NCI-H2107 treated with DMSO at 0.1 percent for 48 hours (cell line): ENCODE results near the gene SPRR1A.
"Not testable (repeated sequence)": the region's sequence is repeated elsewhere in the genome, so short reads cannot be mapped to it uniquely, and the experiment has no call there.

Experiments
- DNase-seq: peaks from one replicate; lab custom pipeline; 2025; ENCODE audit not compliant: unreplicated experiment; lab: John Stamatoyannopoulos, UW

The SPRR1A gene

DNA sequence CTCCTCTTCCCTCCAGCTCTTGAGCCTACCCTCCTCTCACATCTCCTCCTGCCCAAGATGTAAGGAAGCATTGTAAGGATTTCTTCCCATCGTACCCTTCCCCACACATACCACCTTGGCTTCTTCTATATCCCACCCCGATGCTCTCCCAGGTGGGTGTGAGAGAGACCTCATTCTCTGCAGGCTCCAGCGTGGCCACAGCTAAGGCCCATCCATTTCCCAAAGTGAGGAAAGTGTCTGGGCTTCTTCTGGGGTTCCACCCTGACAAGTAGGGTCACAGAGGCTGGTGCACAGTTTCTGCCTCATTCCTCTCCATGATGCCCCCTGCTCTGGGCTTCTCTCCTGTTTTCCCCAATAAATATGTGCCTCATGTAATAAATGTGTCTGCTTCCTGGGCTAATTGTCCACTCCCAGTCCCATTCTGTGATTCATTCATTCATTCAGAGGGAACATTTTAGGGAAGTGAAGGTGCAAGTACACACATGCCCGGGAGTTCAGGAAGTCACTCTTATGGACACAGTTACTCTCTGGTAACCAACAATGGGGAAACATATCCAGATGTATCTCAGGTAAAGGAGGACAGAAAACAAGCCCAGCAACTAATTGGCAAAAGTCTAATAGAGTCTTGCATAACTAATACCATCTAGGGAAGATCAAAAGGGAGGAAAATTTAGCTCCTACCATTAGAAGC is 11.5 kb upstream of the SPRR1A start:
- DNase-seq = no peak

- no peak for DNase-seq
Measured at GRCh38 chr1:152976688-152977087, 7.2 kb upstream of the SPRR1A start.

DNA sequence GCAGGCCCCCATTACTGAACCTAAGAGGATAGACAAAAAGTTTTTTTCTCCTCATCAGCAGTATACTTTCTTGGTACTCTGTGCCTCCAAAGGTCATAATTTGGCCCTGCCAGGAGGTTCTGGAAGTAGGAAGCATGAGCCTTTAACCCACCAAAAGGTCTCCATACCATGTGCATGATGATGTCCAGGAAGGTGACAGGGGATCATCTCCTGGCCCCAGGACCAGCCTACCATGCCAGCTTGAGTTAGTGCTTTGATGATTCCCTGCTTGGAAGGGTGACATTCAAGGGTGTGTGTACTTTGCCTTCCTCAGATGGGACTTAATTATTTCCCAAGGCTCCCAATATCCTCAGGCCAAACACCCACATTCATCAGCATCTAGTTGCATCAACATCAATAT is 6.3 kb upstream of the SPRR1A start:
- DNase-seq = no peak

DNA sequence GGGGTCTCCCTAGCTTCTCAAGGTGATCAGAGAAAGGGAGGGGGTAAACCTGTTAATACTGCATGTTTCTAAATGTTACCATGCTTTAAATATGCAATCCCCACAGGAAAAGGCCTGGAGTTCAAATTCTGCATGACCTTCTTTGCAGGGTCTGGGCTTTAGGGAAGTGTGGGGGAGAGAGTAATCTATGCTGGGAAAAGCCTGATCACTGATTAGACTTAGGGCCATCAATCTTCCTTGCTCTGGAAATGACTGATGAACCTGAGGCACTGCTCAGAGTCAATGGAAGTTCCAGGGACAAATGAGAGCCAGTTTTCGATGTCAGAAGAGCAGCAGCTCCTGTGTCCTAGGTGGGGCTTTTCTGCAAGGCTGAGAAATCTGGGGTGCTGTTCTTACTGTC is 3.2 kb upstream of the SPRR1A start:
- DNase-seq = no peak

DNA sequence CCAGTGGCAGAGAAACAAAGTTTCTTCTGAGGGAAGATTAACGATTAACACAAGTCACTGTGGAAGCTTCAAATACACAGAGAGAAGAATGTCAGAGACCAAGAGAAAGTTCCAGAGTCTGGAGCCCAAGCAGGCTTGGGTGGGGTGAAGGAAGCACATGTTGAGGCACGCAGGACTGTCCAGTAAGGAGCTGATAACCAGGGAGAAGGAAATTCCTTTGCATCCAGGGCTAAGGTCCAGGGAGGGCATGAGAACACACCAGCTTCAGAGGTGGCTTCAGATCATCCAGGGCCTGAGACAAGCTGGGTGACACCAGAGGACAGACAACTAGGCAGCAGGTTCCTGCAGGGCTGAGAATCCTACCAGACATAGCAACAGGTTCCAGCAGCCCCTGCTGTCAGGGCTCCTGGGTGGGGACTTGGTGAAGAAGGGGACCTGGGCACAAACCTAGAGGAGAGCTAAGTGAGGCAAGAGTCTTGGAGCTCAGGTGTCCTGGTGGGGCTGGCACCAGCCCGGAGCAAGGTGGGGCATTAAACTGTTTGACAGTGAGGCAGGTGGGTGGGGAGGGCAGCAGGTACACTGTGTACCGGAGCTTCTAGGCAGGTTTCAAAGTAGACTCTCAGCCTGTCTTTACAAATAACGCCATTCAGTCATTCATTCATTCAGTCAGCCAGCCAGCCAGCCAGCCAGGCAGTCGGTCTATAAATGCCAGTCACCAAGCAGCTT is 2.6 kb upstream of the SPRR1A start:
- DNase-seq = no peak

- DNase-seq = no peak
Measured at GRCh38 chr1:152982076-152982475, 1.8 kb upstream of the SPRR1A start.

DNA sequence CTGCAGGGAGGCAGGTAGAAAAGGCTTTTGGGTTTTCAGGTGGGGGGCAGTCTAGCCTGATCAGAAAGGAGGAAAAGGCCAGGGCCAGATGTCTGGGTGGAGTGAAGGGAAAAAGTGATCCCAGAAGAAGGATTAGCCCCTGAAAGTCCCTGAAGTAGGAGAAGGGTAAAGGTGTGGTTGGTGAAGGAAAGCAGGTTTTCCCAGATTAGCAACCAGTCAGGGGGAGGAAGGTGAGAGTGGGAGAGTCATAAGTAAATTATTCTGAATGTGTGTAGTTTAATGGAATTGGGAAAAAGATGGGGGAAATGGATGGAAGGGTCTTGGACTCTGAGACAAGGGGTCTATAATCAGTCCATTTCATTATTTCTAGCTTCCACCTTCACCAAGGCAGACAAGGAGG is 647 bp upstream of the SPRR1A start:
- DNase-seq = no peak

GRCh38 chr1:152986578-152986977 is 2.7 kb downstream of the SPRR1A start:
- DNase-seq = no peak

GRCh38 chr1:152993186-152993585 is 9.3 kb downstream of the SPRR1A start:
- no peak for DNase-seq

GRCh38 chr1:152995842-152996241 is 12.0 kb downstream of the SPRR1A start:
- no peak for DNase-seq

- peak; percentile 5 for DNase-seq
Measured at GRCh38 chr1:152996633-152997400, 12.9 kb downstream of the SPRR1A start.

DNA sequence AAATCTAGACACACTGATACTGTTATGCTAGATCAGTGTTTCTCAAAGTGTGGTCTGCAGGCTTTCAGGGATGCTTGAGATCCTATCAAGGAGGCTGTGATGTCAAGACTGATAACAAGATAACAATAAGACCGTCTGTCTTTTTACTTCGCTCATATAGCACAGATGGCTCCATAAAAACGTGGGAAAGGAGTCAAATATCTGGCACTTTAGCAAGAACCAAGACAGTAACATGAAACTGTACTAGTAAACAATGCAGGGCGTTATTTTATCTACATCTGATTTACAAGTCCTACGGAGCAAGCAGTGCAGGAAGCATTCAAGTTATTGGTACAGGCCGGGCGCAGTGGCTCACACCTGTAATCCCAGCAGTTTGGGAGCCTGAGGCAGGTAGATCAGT is 14.0 kb downstream of the SPRR1A start:
- DNase-seq = peak; percentile 73

GRCh38 chr1:152998476-152998875 is 14.6 kb downstream of the SPRR1A start:
- no peak for DNase-seq

GRCh38 chr1:152999818-153000217 is 15.9 kb downstream of the SPRR1A start:
- DNase-seq = no peak

GRCh38 chr1:153000294-153000693 is 16.4 kb downstream of the SPRR1A start:
- DNase-seq = no peak

DNA sequence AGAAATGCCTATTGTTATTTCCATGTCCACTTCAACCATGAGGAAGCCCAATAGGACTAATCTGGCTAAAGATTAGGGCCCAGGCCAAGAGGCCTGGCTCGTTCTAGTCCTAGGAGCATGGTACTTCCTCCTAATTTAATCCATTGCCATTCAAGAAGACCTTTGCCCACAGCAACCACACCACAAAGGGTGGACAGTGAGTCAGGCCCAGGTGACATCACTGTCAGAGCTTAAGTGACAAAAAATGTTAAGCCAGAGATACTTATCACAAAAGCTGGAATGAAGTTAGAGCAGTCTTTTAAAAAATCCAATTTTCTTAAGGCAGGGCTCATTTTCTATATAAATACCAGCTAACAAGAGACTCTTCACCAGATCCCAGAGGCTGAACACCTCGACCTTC is 17.5 kb downstream of the SPRR1A start, which contains the start of gene SPRR3:
Gene SPRR3, plus strand, starts transcription at position 368 of the 400 bp plus-strand sequence. CDS start 1,272 bp downstream, outside the sequence.
- DNase-seq = no peak

DNA sequence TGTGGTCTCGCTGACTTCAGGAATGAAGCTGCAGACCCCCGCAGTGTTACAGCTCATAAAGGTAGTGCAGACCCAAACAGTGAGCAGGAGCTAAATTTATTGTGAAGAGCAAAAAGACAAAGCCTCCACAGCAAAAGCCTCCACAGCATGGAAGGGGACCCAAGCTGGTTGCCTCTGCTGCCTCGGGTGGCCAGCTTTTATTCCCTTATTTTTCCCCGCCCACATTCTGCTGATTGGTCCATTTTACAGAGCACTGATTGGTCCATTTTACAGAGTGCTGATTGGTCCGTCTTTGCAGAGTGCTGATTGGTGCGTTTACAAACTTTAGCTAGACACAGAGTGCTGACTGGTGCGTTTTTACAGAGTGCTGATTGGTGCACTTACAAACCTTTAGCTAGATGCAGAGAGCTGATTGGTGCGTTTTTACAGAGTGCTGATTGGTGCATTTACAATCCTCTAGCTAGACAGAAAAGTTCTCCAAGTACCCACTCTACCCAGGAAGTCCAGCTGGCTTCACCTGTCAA is 27.4 kb downstream of the SPRR1A start:
- not testable (repeated sequence) for DNase-seq

GRCh38 chr1:153021829-153022228 is 37.9 kb downstream of the SPRR1A start:
- not testable (repeated sequence) for DNase-seq

GRCh38 chr1:153022340-153022739 is 38.5 kb downstream of the SPRR1A start:
- DNase-seq = not testable (repeated sequence)

DNA sequence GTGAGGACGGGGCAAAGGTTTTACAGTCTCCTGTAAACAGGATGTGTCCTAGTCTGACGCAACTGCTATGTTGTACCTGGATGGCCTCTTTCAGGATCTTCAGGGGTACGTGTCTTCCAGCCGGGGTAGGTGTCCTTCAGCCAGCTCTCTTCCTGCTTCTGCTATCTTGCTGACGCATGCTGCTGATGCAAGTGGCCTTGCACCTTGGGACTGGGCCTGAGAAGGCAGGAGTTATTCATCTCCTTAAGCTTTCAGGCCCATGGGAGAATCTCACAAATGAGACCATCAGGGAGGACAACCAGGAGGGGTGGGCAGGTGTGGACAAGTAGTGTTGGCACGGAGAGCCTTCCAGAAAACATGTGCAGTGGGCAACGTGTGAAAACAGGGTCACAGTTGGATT is 39.2 kb downstream of the SPRR1A start:
- no peak for DNase-seq

- no peak for DNase-seq
Measured at GRCh38 chr1:153024413-153024812, 40.5 kb downstream of the SPRR1A start.

GRCh38 chr1:153025797-153026196 is 41.9 kb downstream of the SPRR1A start:
- no peak for DNase-seq
